NB4 (cell line): ENCODE results near the gene COQ2.

Experiments used
- CTCF ChIP-seq: IDR thresholded peaks from one replicate; pipeline ENCODE4 v1.5.1; 2012; ENCODE audit warnings: low read depth, low read length
- MAX ChIP-seq: IDR thresholded peaks from 2 replicates; pipeline ENCODE4 v1.6.1; 2011; ENCODE audit warnings: low read depth, low read length
- MYC ChIP-seq: IDR thresholded peaks from 2 replicates; pipeline ENCODE4 v1.6.1; 2011; ENCODE audit warnings: low read depth, low read length
- POLR2A ChIP-seq: IDR thresholded peaks from 2 replicates; pipeline ENCODE4 v1.6.1; 2011; ENCODE audit warnings: mild to moderate bottlenecking; ENCODE audit not compliant: insufficient read length; ENCODE audit errors: extremely low read depth

GRCh38 chr4:83281307-83281706 is 3.3 kb downstream of the COQ2 start:
- TF ChIP-seq CTCF (no peak), POLR2A (no peak), MAX (no peak), MYC (no peak)
